Measurements from ENCODE around the gene NEK8.

Gene NEK8

GRCh38 chr17:28726226-28726626 lies 2.4 kb upstream of the NEK8 start, which contains the start of gene TLCD1:
Gene TLCD1, minus strand, starts transcription at chr17:28726233. Its CDS starts 136 bp downstream, at chr17:28726097.
- Histone ChIP-seq H3K27ac (ENCODE audit: low read depth, low read length, poor library complexity, severe bottlenecking) (peak within 1 kb of the TSS; percentile 97), H3K4me2 (ENCODE audit: low read length) (peak within 1 kb of the TSS; percentile 91), H3K9me3 (ENCODE audit: low read length) (no peaks in the 10 kb centered on the region), H4K20me1 (ENCODE audit: insufficient read depth, low read length) (no peaks in the 10 kb centered on the region), H3K4me1 (ENCODE audit: insufficient read depth, low read length, severe bottlenecking) (peaks cover 62% of the 10 kb centered on the region), H3K27me3 (ENCODE audit: insufficient read depth, low read length) (no peaks in the 10 kb centered on the region), H3K79me2 (ENCODE audit: insufficient read depth, low read length) (peaks cover 4% of the 10 kb centered on the region), H3K9me2 (ENCODE audit: low read depth, low read length) (no peaks in the 10 kb centered on the region), H3F3A (ENCODE audit: insufficient read depth, low read length) (peaks cover 20% of the 10 kb centered on the region), H2AFZ (ENCODE audit: low read length) (no peak within 1 kb of the TSS), H3K36me3 (ENCODE audit: insufficient read depth, low read length) (peaks cover 43% of the 10 kb centered on the region), H3K9ac (ENCODE audit: low read length) (peak within 1 kb of the TSS; percentile 78), H3K4me3 (ENCODE audit: low read depth, low read length, poor library complexity, severe bottlenecking) (peak within 1 kb of the TSS; percentile 66)
- TF ChIP-seq CTCF (IDR thresholded peaks at IDR 0.05; ENCODE audit: low read length) = no peak
- TF ChIP-seq EZH2 (IDR thresholded peaks at IDR 0.05; ENCODE audit: borderline replicate concordance, low read length) = no peak

DNA sequence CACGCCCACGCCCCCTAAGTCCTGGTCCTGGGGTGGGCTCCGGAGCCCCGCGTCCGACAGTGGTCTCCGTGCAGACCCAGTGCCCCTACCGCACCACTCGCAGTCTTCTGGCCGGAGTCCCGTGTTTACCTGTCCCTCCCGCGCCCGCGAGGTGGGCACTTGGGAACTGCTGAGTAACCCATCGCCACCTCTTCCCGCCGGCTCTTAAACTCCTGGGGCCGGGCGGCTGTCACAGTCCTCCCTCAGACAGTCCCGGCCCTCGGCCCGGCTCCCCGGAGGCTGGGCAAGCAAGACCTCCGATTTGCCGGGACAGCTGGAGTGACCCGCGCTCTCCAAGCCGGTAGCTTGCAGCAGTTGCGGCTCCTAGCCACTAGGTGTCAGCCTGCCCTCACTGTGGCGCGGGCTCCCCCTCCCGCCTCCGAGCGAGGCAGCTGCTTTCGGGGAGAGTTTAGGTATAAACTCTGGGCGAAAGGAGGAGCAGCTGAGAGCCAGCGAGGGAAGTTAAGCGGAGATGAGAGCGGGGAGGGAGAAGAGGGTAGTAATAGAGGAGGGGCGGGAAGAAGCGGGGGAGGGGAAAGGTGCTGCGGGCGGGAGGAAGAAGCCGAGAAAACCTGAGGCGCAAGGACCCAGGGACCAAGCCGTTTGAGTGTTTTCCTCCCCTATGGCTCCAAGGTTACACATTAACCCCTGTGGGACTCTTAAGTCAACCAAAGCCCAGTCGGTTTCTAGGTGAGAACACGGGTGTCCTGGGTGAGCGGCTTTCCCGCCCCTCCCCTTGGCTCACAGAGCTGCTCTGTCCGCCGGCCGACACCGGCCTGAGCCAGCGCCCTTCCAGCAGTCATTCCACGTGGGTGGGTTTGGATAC lies 1.7 kb upstream of the NEK8 start:
- Histone ChIP-seq H3K27me3 (ENCODE audit: insufficient read depth, low read length) (no peaks in the 10 kb centered on the region), H3K9me3 (ENCODE audit: low read length) (no peaks in the 10 kb centered on the region), H3K27ac (ENCODE audit: low read depth, low read length, poor library complexity, severe bottlenecking) (peak overlapping the region; percentile 97), H3K79me2 (ENCODE audit: insufficient read depth, low read length) (no peaks in the 10 kb centered on the region), H3K4me1 (ENCODE audit: insufficient read depth, low read length, severe bottlenecking) (peaks cover 56% of the 10 kb centered on the region), H3K36me3 (ENCODE audit: insufficient read depth, low read length) (peaks cover 37% of the 10 kb centered on the region), H3K9ac (ENCODE audit: low read length) (peak overlapping the region; percentile 78), H3K9me2 (ENCODE audit: low read depth, low read length) (no peaks in the 10 kb centered on the region), H2AFZ (ENCODE audit: low read length) (no peak overlapping the region; the same call in 1 of the 2 replicates), H4K20me1 (ENCODE audit: insufficient read depth, low read length) (no peaks in the 10 kb centered on the region), H3K4me2 (ENCODE audit: low read length) (peak overlapping the region; percentile 91), H3K4me3 (ENCODE audit: low read depth, low read length, poor library complexity, severe bottlenecking) (peak overlapping the region; percentile 66), H3F3A (ENCODE audit: insufficient read depth, low read length) (peaks cover 20% of the 10 kb centered on the region)
- TF ChIP-seq CTCF (IDR thresholded peaks at IDR 0.05; ENCODE audit: low read length) = peak; percentile 96
- no peak for TF ChIP-seq EZH2 (IDR thresholded peaks at IDR 0.05; ENCODE audit: borderline replicate concordance, low read length)

GRCh38 chr17:28729950-28730330 lies 1.4 kb downstream of the NEK8 start:
- Histone ChIP-seq H3K4me2 (ENCODE audit: low read length) (no peak overlapping the region), H3K9ac (ENCODE audit: low read length) (no peak overlapping the region)

More at GRCh38 chr17:28729950-28730330, 1.4 kb downstream of the NEK8 start:
- H2AFZ ChIP-seq (ENCODE audit: low read length) = no peak overlapping the region
- no peaks in the 10 kb centered on the region for H3K79me2 ChIP-seq (ENCODE audit: insufficient read depth, low read length)
- 0 out of 2 replicates have a peak, but pooled peaks cover under 1% of the 10 kb centered on the region for H3F3A ChIP-seq (ENCODE audit: insufficient read depth, low read length)
- H4K20me1 ChIP-seq (ENCODE audit: insufficient read depth, low read length) = no peaks in the 10 kb centered on the region
- H3K36me3 ChIP-seq (ENCODE audit: insufficient read depth, low read length) = peaks cover 9% of the 10 kb centered on the region; the same call in 1 of the 2 replicates
- no peak overlapping the region for H3K27ac ChIP-seq (ENCODE audit: low read depth, low read length, poor library complexity, severe bottlenecking)
- H3K9me2 ChIP-seq (ENCODE audit: low read depth, low read length) = no peaks in the 10 kb centered on the region
- H3K4me3 ChIP-seq (ENCODE audit: low read depth, low read length, poor library complexity, severe bottlenecking) = no peak overlapping the region
- H3K9me3 ChIP-seq (ENCODE audit: low read length) = no peaks in the 10 kb centered on the region
- peaks cover 33% of the 10 kb centered on the region for H3K4me1 ChIP-seq (ENCODE audit: insufficient read depth, low read length, severe bottlenecking)
- no peaks in the 10 kb centered on the region for H3K27me3 ChIP-seq (ENCODE audit: insufficient read depth, low read length)
- TF ChIP-seq CTCF (IDR thresholded peaks at IDR 0.05; ENCODE audit: low read length) (no peak), EZH2 (IDR thresholded peaks at IDR 0.05; ENCODE audit: borderline replicate concordance, low read length) (no peak)

Data from OCI-LY1 (cell line).